ENCODE measurements around the gene GMDS. TPM values are rescaled to one million over a fixed set of nuclear protein-coding genes. Genes with fewer than 3 reads are reported as not detected.
A peak's percentile ranks its signal among the peaks of the same experiment; 100 is the strongest.

Gene GMDS
- total RNA-seq, 2 donors from 2014 or later = 25.4 to 29.5 TPM

- peak; percentile 76 for TF ChIP-seq CTCF (conservative IDR thresholded peaks at IDR 0.05)
- Histone ChIP-seq H3K27me3 (ENCODE audit: control insufficient read depth, insufficient read depth, low read length, poor library complexity, severe bottlenecking) (no peaks in the 10 kb centered on the region), H3K4me3 (ENCODE audit: low read length) (no peak overlapping the region), H3K9me3 (ENCODE audit: control insufficient read depth, low read length) (no peaks in the 10 kb centered on the region), H3K36me3 (ENCODE audit: control insufficient read depth, insufficient read depth, low read length) (no peaks in the 10 kb centered on the region), H3K27ac (ENCODE audit: low read depth, low read length) (no peak overlapping the region), H3K9ac (ENCODE audit: extremely low read depth, low read length, poor library complexity, severe bottlenecking) (no peak overlapping the region), H3K4me1 (ENCODE audit: control insufficient read depth, insufficient read depth, low read length) (peaks cover 2% of the 10 kb centered on the region)
- H3K4me3 Mint-ChIP-seq = no peak overlapping the region
- peaks cover 8% of the 10 kb centered on the region for H3K4me1 Mint-ChIP-seq
- H3K36me3 Mint-ChIP-seq (ENCODE audit: low read depth) = no peaks in the 10 kb centered on the region
- H3K9me3 Mint-ChIP-seq = no peaks in the 10 kb centered on the region
- 73 to 76% methylated on average over 7 to 11 of the region's 11 CpGs for WGBS, 2 experiments (ENCODE audit: insufficient coverage in 1 of 2, insufficient read length in 1 of 2)
- no peaks in the 10 kb centered on the region for H3K27me3 Mint-ChIP-seq (ENCODE audit: insufficient read depth)
- no peak overlapping the region for H3K27ac Mint-ChIP-seq
- DNase-seq = peak; percentile 79
These were observed 351.8 kb downstream of the GMDS start for GRCh38 chr6:1893470-1894130.

GRCh38 chr6:1892716-1893115, 352.7 kb downstream of the GMDS start:
- Mint-ChIP-seq H3K4me1 (peaks cover 8% of the 10 kb centered on the region), H3K36me3 (ENCODE audit: low read depth) (no peaks in the 10 kb centered on the region), H3K27me3 (ENCODE audit: insufficient read depth) (no peaks in the 10 kb centered on the region), H3K9me3 (no peaks in the 10 kb centered on the region), H3K27ac (no peak overlapping the region), H3K4me3 (no peak overlapping the region)
- DNase-seq = no peak
- H3K27ac ChIP-seq (ENCODE audit: low read depth, low read length) = no peak overlapping the region
- TF ChIP-seq CTCF (conservative IDR thresholded peaks at IDR 0.05) = no peak
- no peaks in the 10 kb centered on the region for H3K9me3 ChIP-seq (ENCODE audit: control insufficient read depth, low read length)
- no peak overlapping the region for H3K9ac ChIP-seq (ENCODE audit: extremely low read depth, low read length, poor library complexity, severe bottlenecking)
- H3K36me3 ChIP-seq (ENCODE audit: control insufficient read depth, insufficient read depth, low read length) = no peaks in the 10 kb centered on the region
- H3K27me3 ChIP-seq (ENCODE audit: control insufficient read depth, insufficient read depth, low read length, poor library complexity, severe bottlenecking) = no peaks in the 10 kb centered on the region
- no peak overlapping the region for H3K4me3 ChIP-seq (ENCODE audit: low read length)
- 94 to 100% methylated on average over 2 to 6 of the region's 6 CpGs for WGBS, 2 experiments (ENCODE audit: insufficient coverage in 1 of 2, insufficient read length in 1 of 2)
- peaks cover 2% of the 10 kb centered on the region for H3K4me1 ChIP-seq (ENCODE audit: control insufficient read depth, insufficient read depth, low read length)

GRCh38 chr6:1890987-1891386, 354.4 kb downstream of the GMDS start:
- DNase-seq = no peak
- 87 to 92% methylated on average over 1 to 2 of the region's 2 CpGs for WGBS, 2 experiments (ENCODE audit: insufficient coverage in 1 of 2, insufficient read length in 1 of 2)
- Mint-ChIP-seq H3K27me3 (ENCODE audit: insufficient read depth) (no peaks in the 10 kb centered on the region), H3K9me3 (no peaks in the 10 kb centered on the region), H3K36me3 (ENCODE audit: low read depth) (no peaks in the 10 kb centered on the region), H3K4me3 (no peak overlapping the region), H3K27ac (no peak overlapping the region), H3K4me1 (peaks cover 4% of the 10 kb centered on the region)
- no peak overlapping the region for H3K27ac ChIP-seq (ENCODE audit: low read depth, low read length)
- H3K27me3 ChIP-seq (ENCODE audit: control insufficient read depth, insufficient read depth, low read length, poor library complexity, severe bottlenecking) = no peaks in the 10 kb centered on the region
- TF ChIP-seq CTCF (conservative IDR thresholded peaks at IDR 0.05) = no peak
- H3K4me1 ChIP-seq (ENCODE audit: control insufficient read depth, insufficient read depth, low read length) = peaks cover 1% of the 10 kb centered on the region
- H3K36me3 ChIP-seq (ENCODE audit: control insufficient read depth, insufficient read depth, low read length) = no peaks in the 10 kb centered on the region
- no peak overlapping the region for H3K4me3 ChIP-seq (ENCODE audit: low read length)
- H3K9ac ChIP-seq (ENCODE audit: extremely low read depth, low read length, poor library complexity, severe bottlenecking) = no peak overlapping the region
- H3K9me3 ChIP-seq (ENCODE audit: control insufficient read depth, low read length) = no peaks in the 10 kb centered on the region

Data from endodermal cell (in vitro differentiated cells).